Astrocyte (in vitro differentiated cells and primary cell): ENCODE measurements around the gene FNDC3B. TPM values are rescaled to one million over a fixed set of nuclear protein-coding genes. Genes with fewer than 3 reads are reported as not detected.

Source experiments
- DNase-seq: peaks from one replicate; pipeline ENCODE4 v3.0.0-alpha.2; 2010; ENCODE audit warnings: low read depth
- FAIRE-seq: peaks from 2 replicates; lab custom pipeline; 2011; peaks lifted over from hg19 to GRCh38; lab: Jason Lieb, UNC
- H2AFZ ChIP-seq: 2 replicates; pipeline ENCODE4 v1.6.0; 2012; ENCODE audit warnings: low read depth, low read length, inconsistent platforms
- H3K27ac ChIP-seq: 2 replicates; pipeline ENCODE4 v1.5.1; 2011; ENCODE audit warnings: low read depth, low read length, inconsistent platforms
- H3K27me3 ChIP-seq: 2 replicates; pipeline ENCODE4 v1.6.0; 2011; ENCODE audit warnings: low read length, inconsistent platforms; ENCODE audit not compliant: insufficient read depth
- H3K36me3 ChIP-seq: 2 replicates; pipeline ENCODE4 v1.5.1; 2011; ENCODE audit warnings: low read length, inconsistent platforms; ENCODE audit not compliant: insufficient read depth
- H3K4me1 ChIP-seq: 2 replicates; pipeline ENCODE4 v1.5.1; 2011; ENCODE audit warnings: low read length, inconsistent platforms; ENCODE audit not compliant: insufficient read depth
- H3K4me2 ChIP-seq: 2 replicates; pipeline ENCODE4 v1.6.0; 2012; ENCODE audit warnings: low read length, inconsistent platforms
- H3K4me3 ChIP-seq: 2 replicates; pipeline ENCODE4 v1.5.1; 2011; ENCODE audit warnings: low read depth, mild to moderate bottlenecking, low read length, inconsistent platforms; ENCODE audit not compliant: insufficient read depth
- H3K79me2 ChIP-seq: 2 replicates; pipeline ENCODE4 v1.6.0; 2012; ENCODE audit warnings: mild to moderate bottlenecking, low read length, inconsistent platforms; ENCODE audit not compliant: insufficient read depth
- H3K9ac ChIP-seq: 2 replicates; pipeline ENCODE4 v1.6.0; 2012; ENCODE audit warnings: mild to moderate bottlenecking, low read length, inconsistent platforms
- H3K9me3 ChIP-seq: 2 replicates; pipeline ENCODE4 v1.5.1; 2012; ENCODE audit warnings: low read depth, mild to moderate bottlenecking, low read length, inconsistent platforms; ENCODE audit not compliant: insufficient read depth
- H4K20me1 ChIP-seq: 2 replicates; pipeline ENCODE4 v1.6.0; 2012; ENCODE audit warnings: low read length, inconsistent platforms; ENCODE audit not compliant: insufficient read depth
- H3K27ac Mint-ChIP-seq: one replicate; pipeline ENCODE4 v1.8.0; 2021; ENCODE audit warnings: mild to moderate bottlenecking, mixed read lengths; ENCODE audit not compliant: unreplicated experiment
- H3K27me3 Mint-ChIP-seq: one replicate; pipeline ENCODE4 v1.8.0; 2021; ENCODE audit warnings: low read depth, mixed read lengths; ENCODE audit not compliant: unreplicated experiment
- H3K36me3 Mint-ChIP-seq: one replicate; pipeline ENCODE4 v1.8.0; 2021; ENCODE audit warnings: low read depth, mixed read lengths; ENCODE audit not compliant: unreplicated experiment
- H3K4me1 Mint-ChIP-seq: one replicate; pipeline ENCODE4 v1.8.0; 2021; ENCODE audit warnings: low read depth, mixed read lengths; ENCODE audit not compliant: unreplicated experiment
- H3K4me3 Mint-ChIP-seq: one replicate; pipeline ENCODE4 v1.8.0; 2021; ENCODE audit warnings: mild to moderate bottlenecking, moderate library complexity, mixed read lengths; ENCODE audit not compliant: unreplicated experiment
- H3K9me3 Mint-ChIP-seq: one replicate; pipeline ENCODE4 v1.8.0; 2021; ENCODE audit warnings: mild to moderate bottlenecking, mixed read lengths; ENCODE audit not compliant: unreplicated experiment
- CTCF ChIP-seq: IDR thresholded peaks from 2 replicates; pipeline ENCODE4 v1.5.1; 2011; ENCODE audit warnings: low read depth, mild to moderate bottlenecking, inconsistent platforms, low read length, moderate library complexity; ENCODE audit not compliant: insufficient read depth
- EZH2 ChIP-seq: IDR thresholded peaks from 2 replicates; pipeline ENCODE4 v1.6.1; 2012; ENCODE audit warnings: mild to moderate bottlenecking, low read length, inconsistent platforms; ENCODE audit not compliant: insufficient read depth
- total RNA-seq: library from RNA; stranded (reverse); gene quantifications from 2 replicates; pipeline ENCODE4 v1.2.1, GENCODE V29; 2021

The FNDC3B gene
- total RNA-seq, 1 donor from 2014 or later: 327 TPM

- Histone ChIP-seq H3K36me3 (peaks cover 47% of the 10 kb centered on the region), H2AFZ (no peak overlapping the region), H3K79me2 (peaks cover 79% of the 10 kb centered on the region), H3K27ac (no peak overlapping the region), H3K9ac (no peak overlapping the region), H3K4me2 (no peak overlapping the region), H3K4me3 (no peak overlapping the region), H3K9me3 (no peaks in the 10 kb centered on the region), H3K4me1 (no peaks in the 10 kb centered on the region), H3K27me3 (no peaks in the 10 kb centered on the region), H4K20me1 (peaks cover 49% of the 10 kb centered on the region)
- peaks cover 21% of the 10 kb centered on the region for H3K4me1 Mint-ChIP-seq
- H3K27ac Mint-ChIP-seq: peak overlapping the region; percentile 53
- no peaks in the 10 kb centered on the region for H3K27me3 Mint-ChIP-seq
- H3K36me3 Mint-ChIP-seq: peaks cover 37% of the 10 kb centered on the region
- H3K9me3 Mint-ChIP-seq: no peaks in the 10 kb centered on the region
- no peak for FAIRE-seq
- no peak overlapping the region for H3K4me3 Mint-ChIP-seq
- TF ChIP-seq EZH2 (no peak), CTCF (no peak)
- no peak for DNase-seq
Measured at GRCh38 chr3:172271386-172271976, 232.1 kb downstream of the FNDC3B start.

- TF ChIP-seq CTCF (no peak), EZH2 (no peak)
Measured at GRCh38 chr3:172272698-172273097, 233.3 kb downstream of the FNDC3B start.

GRCh38 chr3:172273378-172273777 lies 234.0 kb downstream of the FNDC3B start:
- H3K36me3 ChIP-seq: peaks cover 41% of the 10 kb centered on the region
- peaks cover 43% of the 10 kb centered on the region for H4K20me1 ChIP-seq
- no peak overlapping the region for H3K4me3 Mint-ChIP-seq
- no peaks in the 10 kb centered on the region for H3K9me3 Mint-ChIP-seq
- no peak overlapping the region for H3K4me3 ChIP-seq
- peaks cover 34% of the 10 kb centered on the region for H3K4me1 Mint-ChIP-seq
- H3K27me3 ChIP-seq: no peaks in the 10 kb centered on the region
- H3K4me1 ChIP-seq: no peaks in the 10 kb centered on the region
- no peak for DNase-seq
- TF ChIP-seq EZH2 (no peak), CTCF (no peak)
- H3K36me3 Mint-ChIP-seq: peaks cover 38% of the 10 kb centered on the region
- H3K4me2 ChIP-seq: no peak overlapping the region
- no peaks in the 10 kb centered on the region for H3K9me3 ChIP-seq
- FAIRE-seq: no peak
- H3K27ac Mint-ChIP-seq: no peak overlapping the region
- no peak overlapping the region for H2AFZ ChIP-seq
- no peak overlapping the region for H3K9ac ChIP-seq
- H3K27ac ChIP-seq: no peak overlapping the region
- no peaks in the 10 kb centered on the region for H3K27me3 Mint-ChIP-seq
- peaks cover 84% of the 10 kb centered on the region for H3K79me2 ChIP-seq

More at GRCh38 chr3:172272698-172273097, 233.3 kb downstream of the FNDC3B start:
- Mint-ChIP-seq H3K36me3 (peaks cover 38% of the 10 kb centered on the region), H3K27ac (no peak overlapping the region), H3K27me3 (no peaks in the 10 kb centered on the region), H3K4me3 (no peak overlapping the region), H3K9me3 (no peaks in the 10 kb centered on the region), H3K4me1 (peaks cover 28% of the 10 kb centered on the region)
- H4K20me1 ChIP-seq: peaks cover 45% of the 10 kb centered on the region
- no peaks in the 10 kb centered on the region for H3K27me3 ChIP-seq
- no peak overlapping the region for H3K4me3 ChIP-seq
- H3K4me2 ChIP-seq: no peak overlapping the region
- no peaks in the 10 kb centered on the region for H3K9me3 ChIP-seq
- no peak overlapping the region for H2AFZ ChIP-seq
- FAIRE-seq (no peak), DNase-seq (peak; percentile 48)
- no peaks in the 10 kb centered on the region for H3K4me1 ChIP-seq
- peaks cover 42% of the 10 kb centered on the region for H3K36me3 ChIP-seq
- peaks cover 80% of the 10 kb centered on the region for H3K79me2 ChIP-seq
- H3K27ac ChIP-seq: no peak overlapping the region
- no peak overlapping the region for H3K9ac ChIP-seq
